GM12873 (cell line): ENCODE measurements around the gene UBAC2.

Source experiments
- TF ChIP-seq, protein P1 (sequence below): IDR thresholded peaks from 2 replicates; pipeline ENCODE4 v1.5.1; 2012; ENCODE audit warnings: low read depth, mild to moderate bottlenecking, moderate library complexity, low read length, control low read depth; ENCODE audit not compliant: insufficient read depth; ENCODE audit errors: missing control alignments

UBAC2 gene

DNA sequence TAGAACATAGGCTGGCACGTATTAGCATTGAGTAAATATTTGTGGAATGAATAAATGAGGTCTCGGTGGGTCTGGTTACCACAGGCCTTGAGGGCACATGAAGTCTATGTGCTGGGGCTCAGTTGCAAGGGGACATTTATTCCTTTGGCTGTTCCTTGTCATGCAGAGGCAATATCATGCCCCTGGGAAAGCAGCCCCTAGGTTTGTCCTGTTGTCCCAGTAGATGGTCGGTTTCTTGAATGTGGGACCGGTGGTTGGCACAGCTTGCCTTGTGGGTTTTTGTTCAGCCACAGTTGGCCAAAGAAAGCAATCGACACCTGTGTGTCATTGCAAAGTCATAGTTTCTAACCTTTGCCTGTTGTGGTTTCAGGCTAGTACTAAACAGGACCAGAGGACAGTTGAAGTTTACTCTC is 131.2 kb downstream of the UBAC2 start:
- TF ChIP-seq, protein P1, sequence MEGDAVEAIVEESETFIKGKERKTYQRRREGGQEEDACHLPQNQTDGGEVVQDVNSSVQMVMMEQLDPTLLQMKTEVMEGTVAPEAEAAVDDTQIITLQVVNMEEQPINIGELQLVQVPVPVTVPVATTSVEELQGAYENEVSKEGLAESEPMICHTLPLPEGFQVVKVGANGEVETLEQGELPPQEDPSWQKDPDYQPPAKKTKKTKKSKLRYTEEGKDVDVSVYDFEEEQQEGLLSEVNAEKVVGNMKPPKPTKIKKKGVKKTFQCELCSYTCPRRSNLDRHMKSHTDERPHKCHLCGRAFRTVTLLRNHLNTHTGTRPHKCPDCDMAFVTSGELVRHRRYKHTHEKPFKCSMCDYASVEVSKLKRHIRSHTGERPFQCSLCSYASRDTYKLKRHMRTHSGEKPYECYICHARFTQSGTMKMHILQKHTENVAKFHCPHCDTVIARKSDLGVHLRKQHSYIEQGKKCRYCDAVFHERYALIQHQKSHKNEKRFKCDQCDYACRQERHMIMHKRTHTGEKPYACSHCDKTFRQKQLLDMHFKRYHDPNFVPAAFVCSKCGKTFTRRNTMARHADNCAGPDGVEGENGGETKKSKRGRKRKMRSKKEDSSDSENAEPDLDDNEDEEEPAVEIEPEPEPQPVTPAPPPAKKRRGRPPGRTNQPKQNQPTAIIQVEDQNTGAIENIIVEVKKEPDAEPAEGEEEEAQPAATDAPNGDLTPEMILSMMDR = no peak

GRCh38 chr13:99332456-99332855 is 131.8 kb downstream of the UBAC2 start:
- TF ChIP-seq, protein P1 = no peak

- TF ChIP-seq, protein P1 = no peak
These were observed 133.6 kb downstream of the UBAC2 start for GRCh38 chr13:99334221-99334620.

- TF ChIP-seq, protein P1 = no peak
These were observed 134.4 kb downstream of the UBAC2 start for GRCh38 chr13:99335087-99335486.

DNA sequence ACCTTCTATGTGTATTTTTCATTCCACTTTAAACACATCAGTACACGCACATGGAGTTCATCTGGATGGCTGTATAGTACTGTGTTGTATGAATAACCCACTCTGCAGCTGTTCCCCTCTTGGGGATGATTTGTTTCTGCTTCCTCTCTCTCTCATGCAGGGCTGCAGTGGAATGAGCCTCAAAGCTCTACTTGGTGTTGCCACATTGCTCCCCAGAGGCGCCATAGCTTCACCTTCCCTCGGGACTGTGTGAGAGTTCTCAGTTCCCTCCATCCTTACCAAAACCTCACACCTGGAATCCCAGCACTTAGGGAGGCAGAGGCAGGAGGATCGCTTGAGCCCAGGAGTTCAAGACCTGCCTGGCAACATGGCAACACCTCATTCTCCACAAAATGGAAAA is 134.9 kb downstream of the UBAC2 start:
- TF ChIP-seq, protein P1 = no peak

DNA sequence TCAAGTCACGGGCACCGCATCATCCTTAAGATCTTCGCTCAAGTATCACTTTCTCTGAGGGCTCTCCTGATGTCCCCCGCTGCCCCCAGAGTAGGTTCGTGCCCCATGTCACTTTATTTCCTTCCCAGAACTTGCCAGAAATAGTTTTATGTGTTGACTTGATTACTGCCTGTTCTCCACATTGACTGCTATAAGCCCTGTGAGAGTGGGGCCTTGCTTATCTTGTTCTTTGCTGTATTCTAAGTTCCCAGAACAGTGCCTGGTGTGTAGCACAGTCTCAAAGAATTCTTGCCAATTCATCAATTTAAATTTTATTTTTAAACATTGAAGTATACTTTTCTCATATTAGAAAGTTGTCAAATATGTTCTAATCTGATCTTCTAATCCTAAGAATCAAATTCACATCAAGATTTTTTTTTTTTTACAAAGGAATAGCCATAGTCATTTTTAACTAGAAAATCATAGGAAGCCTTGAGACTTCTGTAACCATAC is 138.6 kb downstream of the UBAC2 start:
- TF ChIP-seq, protein P1 = no peak

DNA sequence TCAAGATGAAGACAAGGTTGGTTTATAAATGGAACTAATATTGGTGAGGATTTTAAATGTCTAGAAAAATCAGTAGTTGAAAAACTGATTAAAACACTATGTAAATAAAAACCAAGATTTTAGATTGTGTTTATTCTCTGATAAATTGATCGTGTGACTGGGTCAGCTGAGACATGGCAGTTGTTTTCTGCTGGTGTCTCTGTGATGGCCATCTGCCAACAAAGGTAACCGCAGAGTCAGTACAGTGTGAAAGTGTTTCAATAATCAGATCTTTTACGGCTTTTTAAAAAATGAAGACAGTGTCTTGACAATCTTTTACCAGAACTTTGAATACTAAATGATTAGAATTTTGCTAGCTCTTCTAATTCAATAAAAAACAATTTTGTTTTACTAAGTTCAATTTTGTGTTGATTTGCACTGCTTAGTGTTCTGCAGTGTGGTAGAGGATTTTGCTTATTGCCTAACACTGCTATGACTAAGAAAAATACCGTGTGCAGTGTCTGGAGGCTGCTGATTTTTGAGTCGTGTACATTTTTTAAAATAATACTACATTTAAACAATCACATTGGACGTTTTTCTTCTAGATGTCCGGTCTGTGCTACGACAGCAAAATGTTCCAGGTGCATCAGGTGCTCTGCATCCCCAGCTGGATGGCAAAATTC is 139.2 kb downstream of the UBAC2 start:
- TF ChIP-seq, protein P1 = no peak
